GM18867 (cell line): Measurements from ENCODE around the gene POMZP3.
"Not testable (repeated sequence)": the region's sequence is repeated elsewhere in the genome, so short reads cannot be mapped to it uniquely, and the experiment has no call there.

Experiments
- ATAC-seq: cut with Tn5 transposase; IDR thresholded peaks from one replicate; pipeline ENCODE4 v1.9.1; 2021; ENCODE audit warnings: mild to moderate bottlenecking, moderate library complexity; ENCODE audit not compliant: unreplicated experiment

Gene POMZP3

DNA sequence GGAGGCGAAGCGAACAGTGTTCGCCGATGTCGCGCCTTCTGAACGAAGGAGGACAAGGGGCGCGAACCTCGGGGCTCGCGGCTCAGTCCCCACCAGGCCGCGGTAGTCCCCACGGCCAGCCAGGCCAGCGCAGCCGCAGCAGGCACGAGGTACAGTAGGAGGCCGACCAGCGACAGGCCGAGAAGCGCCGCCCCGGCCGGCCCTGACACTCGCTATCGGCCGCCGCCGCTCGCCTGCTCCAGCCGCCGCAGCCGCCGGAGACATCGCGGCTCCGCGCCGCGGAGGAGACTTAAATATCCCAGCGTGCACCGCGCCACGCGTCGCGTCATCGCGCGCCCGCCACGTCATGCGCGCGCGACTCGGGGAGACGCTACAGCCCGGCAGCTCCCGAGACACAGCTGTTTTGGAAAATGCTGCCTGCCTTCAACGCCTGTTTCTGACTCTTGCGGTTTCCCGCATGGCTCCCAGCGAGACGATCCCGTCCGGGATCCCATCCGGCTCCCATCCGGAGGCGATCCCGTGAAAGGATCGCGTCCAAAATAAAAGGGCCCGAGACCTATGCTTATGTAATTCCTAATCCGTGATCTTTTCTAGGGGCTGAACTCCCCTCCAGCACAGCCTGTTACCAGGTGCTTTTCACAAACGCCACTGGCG, at the start of gene POMZP3:
Gene POMZP3, minus strand, starts transcription at position 291 of the 654 bp plus-strand sequence. CDS start 1,215 bp downstream, outside the sequence.
- peak; percentile 78 for ATAC-seq

GRCh38 chr7:76675783-76676182, 48.7 kb upstream of the POMZP3 start:
- not testable (repeated sequence) for ATAC-seq

DNA sequence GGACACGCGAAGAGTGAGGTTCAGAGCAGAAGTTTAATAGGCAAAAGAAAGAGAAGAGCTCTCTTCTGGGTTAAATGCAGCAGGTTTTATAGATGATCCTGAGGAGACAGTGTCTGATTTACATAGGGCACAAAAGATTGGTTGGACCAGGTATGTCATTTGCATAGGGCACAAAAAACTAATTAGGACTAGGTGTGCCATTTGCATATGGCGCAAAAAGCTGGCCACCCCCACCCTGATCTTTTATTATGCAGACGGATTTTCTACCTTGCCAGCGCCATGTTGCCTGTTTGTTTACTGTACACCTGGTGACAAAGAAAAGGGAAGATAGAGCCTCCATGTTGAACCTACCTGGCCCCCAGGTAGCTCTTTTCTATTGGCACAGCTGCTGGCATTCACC, 46.3 kb upstream of the POMZP3 start:
- ATAC-seq, result not testable (repeated sequence)

DNA sequence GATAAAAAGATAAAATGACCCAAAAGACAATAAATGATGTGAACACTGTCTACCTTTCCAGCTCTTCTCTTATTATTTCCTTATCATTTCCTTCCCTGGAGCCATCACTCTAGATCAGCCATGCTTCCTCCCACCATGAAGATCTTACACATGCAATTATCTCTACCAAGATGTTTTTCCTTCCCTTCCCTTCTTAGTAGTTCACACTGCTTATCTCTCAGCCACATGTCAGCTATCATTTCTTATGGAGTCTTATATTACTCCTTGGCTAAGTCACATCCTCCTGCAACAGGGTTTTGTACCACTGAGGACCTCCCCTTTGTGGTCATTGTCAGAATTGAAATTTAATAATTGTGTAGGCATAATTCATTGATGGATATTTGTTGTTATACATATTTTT, 32.1 kb upstream of the POMZP3 start:
- ATAC-seq, result not testable (repeated sequence)

DNA sequence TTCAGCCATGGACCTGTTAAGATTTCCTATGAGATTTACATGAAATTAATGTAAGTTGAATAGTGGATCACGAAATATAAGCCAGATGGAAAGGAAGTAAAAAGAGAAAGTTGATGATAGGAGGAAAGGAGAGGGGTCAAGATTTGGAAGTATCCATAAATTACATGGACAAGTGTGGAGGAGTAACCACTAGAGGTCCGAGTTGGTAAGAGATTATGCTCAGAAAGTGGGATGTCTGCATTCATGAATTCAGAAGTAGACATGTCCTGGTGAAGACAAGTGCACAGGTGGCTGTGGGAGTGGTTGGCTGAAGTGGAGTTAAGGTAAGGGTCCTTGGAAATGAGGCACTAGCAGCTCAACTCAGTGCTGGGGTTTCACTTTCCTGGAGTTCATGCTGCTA, 29.3 kb upstream of the POMZP3 start:
- ATAC-seq, result not testable (repeated sequence)

DNA sequence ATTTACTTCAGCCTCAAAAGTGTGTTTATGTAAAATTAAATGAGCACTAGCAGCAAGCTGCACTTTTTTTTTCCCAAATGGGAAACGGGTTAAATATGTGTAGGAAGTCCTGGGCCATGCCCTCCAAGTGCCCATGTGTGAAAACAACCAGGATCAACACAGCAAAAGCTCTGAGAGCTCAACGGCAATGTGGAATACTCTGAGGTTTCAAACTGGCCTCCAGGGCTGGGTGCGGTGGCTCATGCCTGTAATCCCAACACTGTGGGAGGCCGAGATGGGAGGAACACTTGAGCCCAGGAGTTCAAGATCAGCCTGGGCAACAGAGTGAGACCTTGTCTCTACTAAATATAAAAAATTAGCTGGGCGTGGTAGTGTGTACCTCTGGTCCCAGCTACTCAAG, 15.5 kb upstream of the POMZP3 start:
- ATAC-seq, result not testable (repeated sequence)

- peak; percentile 91 for ATAC-seq
Observed at GRCh38 chr7:76637061-76637691, 10.1 kb upstream of the POMZP3 start.

DNA sequence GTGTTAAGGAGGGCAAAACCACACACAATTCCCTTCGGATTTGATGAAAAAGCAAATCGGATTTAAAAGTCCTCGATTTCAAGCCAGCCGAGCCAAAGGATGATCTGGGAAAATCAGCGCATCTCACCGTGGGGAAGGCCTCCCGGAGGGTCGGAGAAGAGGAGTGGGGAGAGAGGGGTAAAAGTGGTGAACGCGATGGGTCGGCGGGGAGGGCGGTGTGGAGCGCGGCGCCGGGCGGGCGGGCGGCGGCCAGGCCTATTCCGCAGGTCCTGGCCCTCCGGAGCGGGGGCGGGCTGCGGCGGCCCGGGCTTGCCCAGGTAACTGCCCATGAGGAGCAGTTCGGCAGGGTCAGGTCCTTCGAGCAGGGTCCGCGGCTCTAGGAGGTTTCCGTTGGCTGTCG, 498 bp downstream of the POMZP3 start:
- peak; percentile 44 for ATAC-seq

DNA sequence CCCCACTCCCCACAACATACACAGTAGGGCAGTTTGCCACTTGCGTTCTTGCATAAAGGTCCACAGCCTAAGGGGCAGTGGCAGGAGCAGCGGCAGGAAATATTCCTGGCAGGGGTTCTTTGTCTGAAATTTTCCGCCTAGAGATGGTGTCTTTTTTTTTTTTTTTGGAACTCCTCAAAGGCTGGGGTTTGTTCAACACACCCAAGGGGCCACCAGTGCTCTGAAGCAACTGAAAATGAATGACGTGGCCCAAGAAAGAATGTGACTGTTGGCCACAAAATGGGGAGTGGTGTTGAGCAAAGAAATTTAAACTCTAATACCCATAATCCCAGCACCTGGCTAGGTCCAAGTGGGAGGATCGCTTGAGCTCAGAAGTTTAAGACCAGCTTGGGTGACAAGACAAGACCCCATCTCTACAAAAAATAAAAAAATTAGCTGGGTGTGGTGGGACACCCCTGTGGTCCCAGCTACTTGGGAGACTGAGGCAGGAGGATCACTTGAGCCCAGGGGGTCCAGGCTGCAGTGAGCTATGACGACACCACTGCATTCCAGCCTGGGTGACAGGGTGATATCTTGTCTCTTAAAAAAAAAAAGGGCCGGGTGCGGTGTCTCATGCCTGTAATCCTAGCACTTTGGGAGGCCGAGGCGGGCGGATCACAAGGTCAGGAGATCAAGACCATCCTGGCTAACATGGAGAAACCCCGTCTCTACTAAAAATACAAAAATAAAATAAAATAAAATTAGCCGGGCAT, 7.5 kb downstream of the POMZP3 start:
- ATAC-seq, result not testable (repeated sequence)

- not testable (repeated sequence) for ATAC-seq
Observed at GRCh38 chr7:76613783-76614182, 13.3 kb downstream of the POMZP3 start.

DNA sequence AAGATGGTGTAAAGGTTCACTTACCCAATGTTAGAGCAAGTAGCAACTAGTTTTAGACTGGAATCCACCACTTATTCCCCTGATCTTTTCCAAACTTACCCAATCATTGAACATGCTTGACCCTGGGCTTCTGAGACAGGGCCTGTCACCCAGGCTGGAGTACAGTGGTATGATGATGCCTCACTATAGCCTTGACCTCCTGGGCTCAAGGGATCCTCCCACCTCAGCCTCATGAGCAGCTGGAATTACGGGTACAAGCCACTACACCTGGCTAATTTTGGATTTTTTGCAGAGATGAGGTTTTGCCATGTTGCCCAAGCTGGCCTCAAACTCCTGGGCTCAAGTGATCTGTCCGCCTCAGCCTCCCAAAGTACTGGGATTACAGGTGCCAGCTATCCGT, 14.8 kb downstream of the POMZP3 start:
- not testable (repeated sequence) for ATAC-seq

GRCh38 chr7:76609864-76610263, 17.2 kb downstream of the POMZP3 start:
- ATAC-seq, result peak; percentile 41

DNA sequence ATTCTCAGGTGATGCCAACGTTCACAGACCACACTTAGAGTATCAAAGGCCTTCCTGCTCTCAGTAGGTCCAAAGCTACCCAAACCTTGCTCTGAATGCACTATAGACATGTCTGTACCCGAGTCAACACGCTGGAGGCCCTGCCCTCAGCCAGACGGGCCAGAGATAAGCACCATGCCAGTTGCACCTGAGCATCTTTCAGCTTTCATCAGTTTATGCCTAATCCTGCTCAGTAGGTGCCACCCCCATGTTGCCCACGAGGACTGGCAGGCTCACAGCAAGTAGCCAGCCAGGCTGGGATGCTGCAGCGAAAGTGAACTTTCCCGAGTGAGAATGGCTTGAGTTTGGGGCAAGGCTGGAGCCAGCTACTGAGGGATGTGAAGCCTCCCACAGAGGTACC, 18.6 kb downstream of the POMZP3 start:
- ATAC-seq, result not testable (repeated sequence)

- peak; percentile 97 for ATAC-seq
Observed at GRCh38 chr7:76606027-76606426, 21.1 kb downstream of the POMZP3 start.

DNA sequence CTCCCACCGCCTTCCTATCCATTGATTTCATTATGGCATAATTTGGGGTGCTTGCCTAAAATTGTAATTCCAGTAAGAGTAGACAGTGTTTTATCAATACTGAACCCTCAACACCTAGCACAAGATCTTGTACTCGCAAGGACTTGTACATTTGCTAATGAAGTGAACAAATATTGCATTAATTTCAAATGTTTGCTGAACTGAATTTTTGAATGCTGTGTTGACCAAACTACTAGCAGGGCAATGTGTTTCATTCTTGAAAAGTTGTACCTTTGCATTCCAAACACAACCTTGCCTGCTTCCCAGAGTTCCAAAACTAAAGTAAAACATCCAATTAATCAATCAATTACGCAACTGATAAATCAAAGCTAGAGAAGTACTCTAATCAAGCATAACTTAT, 26.4 kb downstream of the POMZP3 start:
- ATAC-seq, result not testable (repeated sequence)

DNA sequence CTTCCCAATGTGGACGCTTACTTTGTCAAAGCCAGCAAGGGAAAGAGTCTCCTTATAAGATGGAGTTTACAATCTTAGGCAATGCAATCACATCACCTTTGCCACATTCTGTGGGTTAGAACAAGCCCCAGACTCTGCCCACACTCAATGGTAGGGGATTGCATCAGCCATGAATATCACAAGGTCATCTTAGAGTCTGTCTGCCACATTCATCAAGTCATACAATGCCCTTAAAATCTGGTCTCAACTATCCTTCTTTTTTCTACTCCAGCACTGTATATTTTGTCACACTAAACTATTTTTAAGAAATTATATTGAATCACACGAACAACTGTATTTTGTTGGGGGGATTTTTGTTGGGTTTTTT, 27.0 kb downstream of the POMZP3 start:
- ATAC-seq, result not testable (repeated sequence)

GRCh38 chr7:76598590-76599264, 28.4 kb downstream of the POMZP3 start:
- not testable (repeated sequence) for ATAC-seq

DNA sequence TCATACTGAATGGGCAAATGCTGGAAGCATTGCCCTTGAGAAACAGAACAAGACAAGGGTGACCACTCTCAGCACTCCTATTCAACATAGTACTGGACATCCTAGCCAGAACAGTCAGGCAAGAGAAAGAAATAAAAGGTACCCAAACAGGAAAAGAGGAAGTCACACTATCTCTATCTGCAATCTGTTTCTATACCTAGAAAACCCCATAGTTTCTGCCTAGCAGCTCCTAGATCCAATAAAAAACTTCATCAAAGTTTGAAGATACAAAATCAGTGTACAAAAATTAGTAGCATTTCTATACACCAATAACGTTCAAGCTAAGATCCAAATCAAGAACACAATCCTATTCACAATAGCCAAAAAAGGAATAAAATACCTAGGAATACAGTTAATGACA, 29.8 kb downstream of the POMZP3 start:
- ATAC-seq, result not testable (repeated sequence)

- ATAC-seq, result not testable (repeated sequence)
Observed at GRCh38 chr7:76592694-76593093, 34.4 kb downstream of the POMZP3 start.

GRCh38 chr7:76591602-76592304, 35.3 kb downstream of the POMZP3 start:
- ATAC-seq, result peak; percentile 81

GRCh38 chr7:76591033-76591432, 36.0 kb downstream of the POMZP3 start:
- not testable (repeated sequence) for ATAC-seq
